ENCODE data around the gene RDX.
"Not testable (repeated sequence)": the region's sequence is repeated elsewhere in the genome, so short reads cannot be mapped to it uniquely, and the experiment has no call there.

RDX gene

GRCh38 chr11:110297726-110298300, 1.4 kb upstream of the RDX start:
- Mint-ChIP-seq H3K27me3 (peaks cover 0 to 5% of the 10 kb centered on the region in 2 donors), H3K4me1 (peaks cover 7 to 10% of the 10 kb centered on the region in 2 donors), H3K27ac (no peak overlapping the region), H3K36me3 (no peaks in the 10 kb centered on the region), H3K4me3 (no peak overlapping the region), H3K9me3 (peaks cover 0 to 3% of the 10 kb centered on the region in 2 donors)
- DNase-seq (no peak), ATAC-seq (replicated peaks) (no peak)

GRCh38 chr11:110297076-110297725, 787 bp upstream of the RDX start:
- peak overlapping the region; percentile 55 to 66 for H3K4me3 Mint-ChIP-seq
- H3K27ac Mint-ChIP-seq = peak overlapping the region; percentile 71
- peaks cover 0 to 5% of the 10 kb centered on the region in 2 donors for H3K27me3 Mint-ChIP-seq
- DNase-seq (no peak), ATAC-seq (replicated peaks) (no peak)
- H3K4me1 Mint-ChIP-seq = peaks cover 7 to 10% of the 10 kb centered on the region in 2 donors
- peaks cover 0 to 3% of the 10 kb centered on the region in 2 donors for H3K9me3 Mint-ChIP-seq
- peaks cover 0 to under 1% of the 10 kb centered on the region in 2 donors for H3K36me3 Mint-ChIP-seq

GRCh38 chr11:110295531-110296225, 736 bp downstream of the RDX start:
- peak overlapping the region; percentile 86 to 92 for H3K4me3 Mint-ChIP-seq
- H3K27ac Mint-ChIP-seq = peak overlapping the region; percentile 87
- DNase-seq (peak; percentile 47), ATAC-seq (replicated peaks) (peak; percentile 79)
- peaks cover 10 to 12% of the 10 kb centered on the region in 2 donors for H3K4me1 Mint-ChIP-seq
- H3K27me3 Mint-ChIP-seq = peaks cover 0 to 5% of the 10 kb centered on the region in 2 donors
- H3K9me3 Mint-ChIP-seq = peaks cover 0 to 3% of the 10 kb centered on the region in 2 donors
- peaks cover 11 to 16% of the 10 kb centered on the region in 2 donors for H3K36me3 Mint-ChIP-seq

- H3K27ac Mint-ChIP-seq = no peak overlapping the region
- ATAC-seq (replicated peaks) = no peak
- no peak for DNase-seq
- peaks cover 0 to under 1% of the 10 kb centered on the region in 2 donors for H3K9me3 Mint-ChIP-seq
- H3K36me3 Mint-ChIP-seq = peaks cover 11 to 17% of the 10 kb centered on the region in 2 donors
- H3K4me3 Mint-ChIP-seq = peak overlapping the region in 1 of 2 donors; percentile 92
- peaks cover 10% of the 10 kb centered on the region in 2 donors for H3K4me1 Mint-ChIP-seq
- H3K27me3 Mint-ChIP-seq = peaks cover 0 to 1% of the 10 kb centered on the region in 2 donors
Observed at GRCh38 chr11:110295086-110295485, 1.3 kb downstream of the RDX start.

- Mint-ChIP-seq H3K36me3 (peaks cover 11 to 17% of the 10 kb centered on the region in 2 donors), H3K27me3 (no peaks in the 10 kb centered on the region), H3K9me3 (no peaks in the 10 kb centered on the region), H3K4me1 (peaks cover 10% of the 10 kb centered on the region in 2 donors), H3K27ac (no peak overlapping the region), H3K4me3 (no peak overlapping the region)
- ATAC-seq (replicated peaks) (no peak), DNase-seq (no peak)
Observed at GRCh38 chr11:110294509-110294908, 1.9 kb downstream of the RDX start.

GRCh38 chr11:110293389-110293788, 3.0 kb downstream of the RDX start:
- H3K9me3 Mint-ChIP-seq = no peaks in the 10 kb centered on the region
- no peak overlapping the region for H3K27ac Mint-ChIP-seq
- H3K4me1 Mint-ChIP-seq = peaks cover 10% of the 10 kb centered on the region in 2 donors
- H3K4me3 Mint-ChIP-seq = no peak overlapping the region
- no peaks in the 10 kb centered on the region for H3K27me3 Mint-ChIP-seq
- DNase-seq (no peak), ATAC-seq (replicated peaks) (no peak)
- peaks cover 13 to 17% of the 10 kb centered on the region in 2 donors for H3K36me3 Mint-ChIP-seq

- H3K9me3 Mint-ChIP-seq; H3K4me3 Mint-ChIP-seq; H3K4me1 Mint-ChIP-seq; ATAC-seq (replicated peaks); H3K27ac Mint-ChIP-seq; DNase-seq; H3K27me3 Mint-ChIP-seq: not testable (repeated sequence)
- H3K36me3 Mint-ChIP-seq = peaks cover 13 to 17% of the 10 kb centered on the region in 2 donors
Observed at GRCh38 chr11:110292146-110292545, 4.3 kb downstream of the RDX start.

GRCh38 chr11:110290591-110291334, 5.7 kb downstream of the RDX start:
- H3K36me3 Mint-ChIP-seq = peaks cover 15 to 21% of the 10 kb centered on the region in 2 donors
- ATAC-seq (replicated peaks) (no peak), DNase-seq (no peak)
- no peak overlapping the region for H3K27ac Mint-ChIP-seq
- H3K9me3 Mint-ChIP-seq = no peaks in the 10 kb centered on the region
- H3K4me1 Mint-ChIP-seq = peaks cover 9 to 12% of the 10 kb centered on the region in 2 donors
- no peak overlapping the region for H3K4me3 Mint-ChIP-seq
- H3K27me3 Mint-ChIP-seq = no peaks in the 10 kb centered on the region

- no peak overlapping the region for H3K4me3 Mint-ChIP-seq
- H3K4me1 Mint-ChIP-seq = peaks cover 5 to 10% of the 10 kb centered on the region in 2 donors
- no peak for DNase-seq
- no peaks in the 10 kb centered on the region for H3K9me3 Mint-ChIP-seq
- peaks cover 15 to 21% of the 10 kb centered on the region in 2 donors for H3K36me3 Mint-ChIP-seq
- no peaks in the 10 kb centered on the region for H3K27me3 Mint-ChIP-seq
- no peak for ATAC-seq (replicated peaks)
- no peak overlapping the region for H3K27ac Mint-ChIP-seq
Observed at GRCh38 chr11:110289472-110289871, 6.9 kb downstream of the RDX start.

- Mint-ChIP-seq H3K4me1 (peaks cover 5 to 9% of the 10 kb centered on the region in 2 donors), H3K4me3 (no peak overlapping the region), H3K36me3 (peaks cover 17 to 21% of the 10 kb centered on the region in 2 donors), H3K9me3 (no peaks in the 10 kb centered on the region), H3K27me3 (no peaks in the 10 kb centered on the region), H3K27ac (no peak overlapping the region)
- DNase-seq (no peak), ATAC-seq (replicated peaks) (no peak)
Observed at GRCh38 chr11:110287537-110287936, 8.9 kb downstream of the RDX start.

GRCh38 chr11:110286298-110287040, 9.9 kb downstream of the RDX start:
- no peaks in the 10 kb centered on the region for H3K27me3 Mint-ChIP-seq
- DNase-seq = no peak
- peaks cover 13 to 15% of the 10 kb centered on the region in 2 donors for H3K36me3 Mint-ChIP-seq
- no peak for ATAC-seq (replicated peaks)
- H3K9me3 Mint-ChIP-seq = no peaks in the 10 kb centered on the region
- H3K27ac Mint-ChIP-seq = no peak overlapping the region
- peaks cover 5 to 13% of the 10 kb centered on the region in 2 donors for H3K4me1 Mint-ChIP-seq
- no peak overlapping the region for H3K4me3 Mint-ChIP-seq

- Mint-ChIP-seq H3K27ac (no peak overlapping the region), H3K27me3 (no peaks in the 10 kb centered on the region), H3K36me3 (peaks cover 6 to 7% of the 10 kb centered on the region in 2 donors), H3K4me1 (peaks cover 5 to 8% of the 10 kb centered on the region in 2 donors), H3K9me3 (no peaks in the 10 kb centered on the region), H3K4me3 (no peak overlapping the region)
- ATAC-seq (replicated peaks) (no peak), DNase-seq (no peak)
Observed at GRCh38 chr11:110283862-110284261, 12.6 kb downstream of the RDX start.

- peaks cover 9 to 14% of the 10 kb centered on the region in 2 donors for H3K36me3 Mint-ChIP-seq
- H3K27ac Mint-ChIP-seq; H3K4me1 Mint-ChIP-seq; H3K4me3 Mint-ChIP-seq; DNase-seq; H3K9me3 Mint-ChIP-seq; H3K27me3 Mint-ChIP-seq; ATAC-seq (replicated peaks): not testable (repeated sequence)
Observed at GRCh38 chr11:110280595-110280994, 15.8 kb downstream of the RDX start.
